ENCODE data around the gene NCLN.
"Not testable (repeated sequence)": the region's sequence is repeated elsewhere in the genome, so short reads cannot be mapped to it uniquely, and the experiment has no call there.

The NCLN gene, protein sequence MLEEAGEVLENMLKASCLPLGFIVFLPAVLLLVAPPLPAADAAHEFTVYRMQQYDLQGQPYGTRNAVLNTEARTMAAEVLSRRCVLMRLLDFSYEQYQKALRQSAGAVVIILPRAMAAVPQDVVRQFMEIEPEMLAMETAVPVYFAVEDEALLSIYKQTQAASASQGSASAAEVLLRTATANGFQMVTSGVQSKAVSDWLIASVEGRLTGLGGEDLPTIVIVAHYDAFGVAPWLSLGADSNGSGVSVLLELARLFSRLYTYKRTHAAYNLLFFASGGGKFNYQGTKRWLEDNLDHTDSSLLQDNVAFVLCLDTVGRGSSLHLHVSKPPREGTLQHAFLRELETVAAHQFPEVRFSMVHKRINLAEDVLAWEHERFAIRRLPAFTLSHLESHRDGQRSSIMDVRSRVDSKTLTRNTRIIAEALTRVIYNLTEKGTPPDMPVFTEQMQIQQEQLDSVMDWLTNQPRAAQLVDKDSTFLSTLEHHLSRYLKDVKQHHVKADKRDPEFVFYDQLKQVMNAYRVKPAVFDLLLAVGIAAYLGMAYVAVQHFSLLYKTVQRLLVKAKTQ

DNA sequence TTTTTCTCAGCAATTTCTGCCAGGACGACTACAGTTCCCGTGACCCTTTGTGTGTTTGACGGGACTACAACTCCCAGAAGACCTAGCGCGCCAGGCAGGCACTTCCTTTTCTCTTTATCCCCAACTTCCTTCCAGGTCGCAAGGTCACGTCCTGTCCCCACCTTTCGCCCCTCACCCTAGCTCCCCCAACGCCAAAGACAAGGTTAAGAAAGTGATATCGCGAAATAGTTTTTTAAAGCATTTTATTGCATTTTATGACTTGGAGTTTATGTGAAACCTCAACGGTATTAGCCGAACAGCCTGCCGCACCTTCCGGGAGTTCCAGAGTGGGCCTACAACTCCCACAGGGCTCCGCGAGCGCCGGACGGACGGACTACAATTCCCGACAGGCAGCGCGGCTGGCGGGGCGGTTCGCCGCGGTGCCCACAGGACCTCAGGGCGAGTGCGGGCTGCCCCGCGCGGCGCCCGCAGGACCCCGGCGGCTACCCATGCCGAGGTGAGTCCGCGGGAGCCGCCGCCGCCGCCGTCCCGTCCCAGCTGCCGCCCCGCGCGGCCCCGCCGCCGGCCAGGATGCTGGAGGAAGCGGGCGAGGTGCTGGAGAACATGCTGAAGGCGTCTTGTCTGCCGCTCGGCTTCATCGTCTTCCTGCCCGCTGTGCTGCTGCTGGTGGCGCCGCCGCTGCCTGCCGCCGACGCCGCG lies at the start of gene NCLN:
Gene NCLN, plus strand, starts transcription at position 470 of the 699 bp plus-strand sequence. Its CDS starts 101 bp downstream, at position 571.
- DNase-seq = peak; percentile 95

DNA sequence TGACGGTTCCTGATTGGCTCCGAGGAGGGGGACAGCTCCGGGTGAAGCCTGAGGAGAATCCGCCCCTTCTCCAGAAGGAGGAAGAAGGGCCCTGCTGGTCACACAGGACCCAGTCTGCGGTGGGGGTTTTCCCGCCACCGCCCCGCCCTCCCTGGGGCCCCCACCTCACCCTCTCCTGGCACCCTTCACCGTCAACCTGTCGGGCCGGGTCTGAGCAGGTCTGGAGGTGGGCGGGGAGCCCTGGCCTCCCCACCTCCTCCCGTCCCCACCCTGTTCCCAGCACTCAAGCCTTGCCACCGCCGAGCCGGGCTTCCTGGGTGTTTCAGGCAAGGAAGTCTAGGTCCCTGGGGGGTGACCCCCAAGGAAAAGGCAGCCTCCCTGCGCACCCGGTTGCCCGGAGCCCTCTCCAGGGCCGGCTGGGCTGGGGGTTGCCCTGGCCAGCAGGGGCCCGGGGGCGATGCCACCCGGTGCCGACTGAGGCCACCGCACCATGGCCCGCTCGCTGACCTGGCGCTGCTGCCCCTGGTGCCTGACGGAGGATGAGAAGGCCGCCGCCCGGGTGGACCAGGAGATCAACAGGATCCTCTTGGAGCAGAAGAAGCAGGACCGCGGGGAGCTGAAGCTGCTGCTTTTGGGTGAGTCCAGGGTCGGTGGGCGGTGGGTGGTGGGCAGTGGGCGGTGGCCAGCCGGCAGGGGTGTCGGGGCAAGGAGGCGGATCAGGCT lies 49.6 kb upstream of the NCLN start, which contains the start of gene GNA15:
Gene GNA15, plus strand, starts transcription at position 73 of the 723 bp plus-strand sequence. Its CDS starts 418 bp downstream, at position 491.
- DNase-seq = peak; percentile 61

GRCh38 chr19:3136684-3137055 lies 49.1 kb upstream of the NCLN start:
- no peak for DNase-seq

DNA sequence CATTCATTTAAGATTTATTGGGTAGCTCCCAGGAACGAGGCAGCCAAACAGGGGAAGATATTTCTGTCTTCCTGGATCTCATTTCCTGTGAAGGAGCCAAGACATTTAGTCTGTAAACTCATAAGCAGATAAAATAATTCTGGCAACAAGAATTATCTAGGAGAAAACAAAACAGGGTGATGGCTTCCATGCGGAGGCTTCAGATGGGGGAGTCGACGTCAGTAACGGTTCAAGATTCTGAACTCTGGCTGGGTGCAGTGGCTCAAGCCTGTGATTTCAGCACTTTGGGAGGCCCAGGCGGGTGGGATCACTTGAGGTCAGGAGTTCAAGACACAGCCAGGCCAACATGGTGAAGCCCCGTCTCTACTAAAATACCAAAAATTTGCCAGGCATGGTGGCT lies 48.6 kb upstream of the NCLN start:
- DNase-seq = no peak

GRCh38 chr19:3138268-3138667 lies 47.5 kb upstream of the NCLN start:
- no peak for DNase-seq

- no peak for DNase-seq
Measured at GRCh38 chr19:3140667-3141038, 45.1 kb upstream of the NCLN start.

DNA sequence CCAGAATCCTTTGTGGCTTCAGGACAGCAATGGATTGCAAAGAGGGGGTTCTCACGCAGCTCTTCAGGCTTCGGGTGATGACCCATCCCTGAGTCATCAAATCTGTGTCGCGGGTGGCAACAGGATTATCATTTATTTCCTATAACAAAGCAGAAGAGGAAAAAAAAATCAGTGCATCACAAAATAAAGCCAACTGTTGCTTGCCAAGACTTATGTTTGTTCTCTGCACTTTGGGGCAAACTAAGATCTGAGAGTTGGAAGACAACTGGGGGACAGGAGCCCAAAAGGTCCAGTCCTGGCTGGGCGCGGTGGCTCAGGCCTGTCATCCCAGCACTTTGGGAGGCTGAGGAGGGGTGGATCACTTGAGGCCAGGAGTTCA lies 43.4 kb upstream of the NCLN start:
- peak; percentile 67 for DNase-seq

- DNase-seq = no peak
Measured at GRCh38 chr19:3142781-3143337, 42.9 kb upstream of the NCLN start.

DNA sequence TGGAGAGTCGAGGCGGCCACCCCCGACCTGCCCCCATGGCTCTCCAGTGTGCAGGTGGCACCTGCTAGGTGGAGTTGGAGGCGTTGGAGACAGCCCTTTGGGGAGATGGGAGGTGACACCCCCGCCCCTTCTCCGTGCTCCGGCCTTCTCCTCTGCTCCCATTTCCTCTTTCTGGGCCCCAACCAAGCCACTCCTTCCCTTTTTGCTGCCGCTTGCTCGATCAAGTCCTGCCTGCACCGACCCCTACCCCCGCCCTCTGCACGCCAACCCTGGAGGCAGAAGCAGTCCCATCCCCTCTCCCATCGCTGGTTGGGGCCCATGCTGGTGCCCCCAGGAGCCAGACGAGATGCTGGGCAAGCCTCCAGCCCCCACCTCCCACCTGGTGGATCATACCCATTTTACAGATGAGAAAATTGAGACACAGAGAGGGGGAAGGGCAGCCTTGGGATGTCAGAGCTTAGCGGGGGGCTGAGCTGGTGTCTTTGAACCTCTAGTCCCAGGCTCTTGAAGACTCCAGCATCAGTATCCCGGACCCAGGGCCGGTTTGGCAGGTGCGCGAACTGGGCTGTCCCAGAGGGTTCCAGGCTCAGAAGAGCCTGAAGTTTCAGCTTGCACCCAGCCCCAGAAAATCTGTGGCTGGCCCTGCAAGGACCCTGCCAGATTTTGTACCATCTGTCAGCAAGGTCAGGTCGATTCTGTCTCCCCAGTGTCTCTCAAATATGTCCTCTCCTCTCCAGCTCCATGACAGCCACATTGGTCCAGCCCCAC lies 39.6 kb upstream of the NCLN start:
- no peak for DNase-seq

DNA sequence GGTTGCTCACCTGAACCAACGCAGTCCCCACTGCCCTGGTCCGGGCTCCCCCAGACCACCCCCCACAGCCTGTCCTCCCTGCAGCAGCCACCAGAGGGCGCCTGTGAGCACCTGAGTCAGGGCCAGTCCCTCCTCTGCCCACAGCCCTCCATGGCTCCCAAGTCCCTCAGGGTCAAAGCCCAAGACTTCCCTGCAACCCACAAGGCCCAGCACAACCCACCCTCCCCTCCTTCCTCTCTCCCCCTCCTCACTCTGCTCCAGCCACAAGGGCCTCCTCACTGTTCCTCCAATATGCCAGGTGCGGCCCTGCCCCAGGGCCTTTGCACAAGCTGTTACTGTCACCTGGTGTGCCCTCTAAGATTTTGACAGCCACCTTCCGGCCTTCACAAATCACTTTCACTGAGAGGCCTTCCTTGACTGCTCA lies 39.0 kb upstream of the NCLN start:
- DNase-seq = peak; percentile 90

DNA sequence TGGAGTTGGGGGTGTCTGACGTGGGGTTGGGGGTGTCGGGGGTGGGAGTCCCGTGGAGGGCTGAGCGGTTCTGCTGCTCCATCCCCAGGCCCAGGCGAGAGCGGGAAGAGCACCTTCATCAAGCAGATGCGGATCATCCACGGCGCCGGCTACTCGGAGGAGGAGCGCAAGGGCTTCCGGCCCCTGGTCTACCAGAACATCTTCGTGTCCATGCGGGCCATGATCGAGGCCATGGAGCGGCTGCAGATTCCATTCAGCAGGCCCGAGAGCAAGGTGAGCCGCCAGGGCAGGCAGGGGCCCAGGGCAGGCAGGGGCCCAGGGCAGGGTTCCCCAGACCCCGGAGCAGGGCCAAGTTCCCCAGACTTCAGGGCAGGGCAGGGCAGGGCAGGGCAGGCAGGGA lies 37.2 kb upstream of the NCLN start:
- no peak for DNase-seq

DNA sequence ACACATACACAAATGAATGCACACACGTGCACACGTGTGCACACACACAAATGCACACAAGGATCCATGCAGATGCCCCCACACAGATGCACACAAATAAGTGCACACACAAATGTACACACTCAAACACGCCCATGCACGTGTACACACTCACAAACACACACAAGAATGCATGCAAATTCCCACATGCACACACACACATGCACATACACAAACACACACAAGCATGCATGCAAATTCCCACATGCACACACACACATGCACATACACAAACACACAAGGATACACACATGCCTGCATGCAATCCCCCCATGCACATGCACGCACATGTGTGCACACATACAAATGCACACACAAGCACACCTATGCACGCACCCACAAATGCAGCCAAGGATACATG lies 36.6 kb upstream of the NCLN start:
- no peak for DNase-seq

DNA sequence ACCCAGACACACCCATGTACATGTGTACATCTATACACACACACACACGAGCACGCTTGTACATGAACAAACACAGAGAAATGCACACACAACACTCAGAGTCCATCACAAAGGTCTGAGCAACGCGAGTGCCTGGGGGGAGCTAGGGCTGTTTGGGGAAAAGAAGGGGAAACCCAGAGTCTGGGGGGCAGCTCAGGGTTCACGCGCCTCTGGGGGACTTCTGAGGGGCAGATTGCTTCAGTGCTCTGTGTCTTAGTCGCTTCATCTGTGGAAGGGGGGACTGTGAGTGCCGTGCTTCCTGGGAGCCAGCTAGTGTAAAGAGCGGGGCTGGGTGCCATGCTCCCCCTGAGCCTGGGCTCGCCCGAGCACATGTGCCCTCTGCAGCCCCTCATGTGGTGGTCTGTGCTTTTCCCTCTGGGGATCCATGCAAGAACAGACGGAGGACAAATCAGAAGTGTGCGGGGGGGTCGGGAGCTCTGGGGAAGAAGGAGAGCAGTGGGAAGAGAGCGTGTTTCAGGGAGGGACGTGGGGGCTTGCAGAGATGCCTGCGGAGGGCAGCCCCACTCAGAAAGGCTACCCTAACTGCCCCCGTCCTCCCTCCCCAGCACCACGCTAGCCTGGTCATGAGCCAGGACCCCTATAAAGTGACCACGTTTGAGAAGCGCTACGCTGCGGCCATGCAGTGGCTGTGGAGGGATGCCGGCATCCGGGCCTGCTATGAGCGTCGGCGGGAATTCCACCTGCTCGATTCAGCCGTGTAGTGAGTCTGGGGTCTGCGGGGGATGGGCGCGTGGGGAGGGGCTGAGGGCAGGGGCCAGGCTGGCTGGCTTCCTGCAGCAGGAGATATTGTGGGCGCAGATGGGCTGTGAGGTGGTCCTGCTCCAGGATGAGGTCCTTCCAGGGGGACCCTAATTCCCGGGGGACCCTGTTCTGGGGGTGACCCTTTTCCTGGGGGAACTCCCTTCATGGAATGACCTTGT lies 35.9 kb upstream of the NCLN start:
- DNase-seq = no peak

DNA sequence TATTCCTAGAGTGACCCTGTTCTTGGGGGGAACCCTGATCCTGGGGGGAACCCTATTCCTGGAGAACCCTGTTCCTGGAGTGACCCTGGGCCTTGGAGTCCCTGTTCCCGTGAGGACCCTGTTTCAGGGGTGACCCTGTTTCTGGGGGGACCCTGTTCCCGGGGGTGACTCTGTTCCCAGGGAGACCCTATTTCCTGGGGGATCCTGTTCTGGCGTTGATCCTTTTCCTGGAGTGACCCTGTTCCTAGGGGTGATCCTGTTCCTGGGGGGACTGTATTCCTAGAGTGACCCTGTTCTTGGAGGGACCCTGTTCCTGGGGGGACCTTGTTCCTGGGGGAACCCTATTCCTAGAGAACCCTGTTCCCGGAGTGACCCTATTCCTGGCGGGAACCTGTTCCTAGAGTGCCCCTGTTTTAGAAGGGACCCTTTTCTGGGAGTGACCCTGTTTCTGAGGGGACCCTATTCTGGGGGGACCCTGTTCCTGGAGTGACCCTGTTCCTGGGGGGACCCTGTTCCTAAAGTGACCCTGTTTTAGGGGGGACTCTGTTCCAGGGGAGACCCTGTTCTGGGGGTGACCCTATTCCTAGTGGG lies 34.9 kb upstream of the NCLN start:
- DNase-seq = no peak

GRCh38 chr19:3151563-3152418 lies 33.9 kb upstream of the NCLN start:
- DNase-seq = no peak

DNA sequence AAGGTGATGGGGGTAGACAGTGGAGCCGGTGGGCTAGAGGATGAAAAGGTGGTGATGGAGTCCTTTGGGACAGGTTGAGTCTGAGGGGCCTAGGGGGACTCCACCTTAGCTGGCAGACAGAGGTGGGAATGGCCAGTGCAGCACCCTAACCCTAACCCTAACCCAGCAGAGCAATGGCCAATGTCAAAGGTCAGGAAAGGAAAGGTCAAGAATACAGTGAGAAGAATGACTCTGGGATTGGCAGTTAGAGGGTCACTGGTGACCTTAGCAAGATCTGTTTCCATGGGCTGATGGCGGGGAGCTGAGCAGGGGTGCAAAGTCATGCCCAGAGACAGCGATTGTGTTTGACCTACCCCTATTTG lies 33.3 kb upstream of the NCLN start:
- DNase-seq = no peak

GRCh38 chr19:3153286-3154230 lies 32.2 kb upstream of the NCLN start:
- DNase-seq = no peak

GRCh38 chr19:3154447-3154846 lies 31.3 kb upstream of the NCLN start:
- not testable (repeated sequence) for DNase-seq
